ENCODE results near the gene CSPG4. TPM values are rescaled to one million over a fixed set of nuclear protein-coding genes. Genes with fewer than 3 reads are reported as not detected.

Gene CSPG4
- total and polyA plus RNA-seq, 10 donors = 0.89 to 28.6 (median 7.4) TPM

GRCh38 chr15:75649848-75650247 lies 62.8 kb downstream of the CSPG4 start:
- 79 to 93% (median 92%) methylated on average over 18 of the region's 18 CpGs for WGBS, 5 donors

GRCh38 chr15:75649045-75649761 lies 63.4 kb downstream of the CSPG4 start:
- no peak for DNase-seq
- peak overlapping the region in 7 of 8 donors; percentile 70 to 95 (median 74) for H3K4me3 ChIP-seq
- TF ChIP-seq, protein P1, sequence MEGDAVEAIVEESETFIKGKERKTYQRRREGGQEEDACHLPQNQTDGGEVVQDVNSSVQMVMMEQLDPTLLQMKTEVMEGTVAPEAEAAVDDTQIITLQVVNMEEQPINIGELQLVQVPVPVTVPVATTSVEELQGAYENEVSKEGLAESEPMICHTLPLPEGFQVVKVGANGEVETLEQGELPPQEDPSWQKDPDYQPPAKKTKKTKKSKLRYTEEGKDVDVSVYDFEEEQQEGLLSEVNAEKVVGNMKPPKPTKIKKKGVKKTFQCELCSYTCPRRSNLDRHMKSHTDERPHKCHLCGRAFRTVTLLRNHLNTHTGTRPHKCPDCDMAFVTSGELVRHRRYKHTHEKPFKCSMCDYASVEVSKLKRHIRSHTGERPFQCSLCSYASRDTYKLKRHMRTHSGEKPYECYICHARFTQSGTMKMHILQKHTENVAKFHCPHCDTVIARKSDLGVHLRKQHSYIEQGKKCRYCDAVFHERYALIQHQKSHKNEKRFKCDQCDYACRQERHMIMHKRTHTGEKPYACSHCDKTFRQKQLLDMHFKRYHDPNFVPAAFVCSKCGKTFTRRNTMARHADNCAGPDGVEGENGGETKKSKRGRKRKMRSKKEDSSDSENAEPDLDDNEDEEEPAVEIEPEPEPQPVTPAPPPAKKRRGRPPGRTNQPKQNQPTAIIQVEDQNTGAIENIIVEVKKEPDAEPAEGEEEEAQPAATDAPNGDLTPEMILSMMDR (IDR thresholded peaks at IDR 0.05 in 8 of 11, conservative IDR thresholded peaks at IDR 0.05 in 3 of 11) = no peak
- no peak for TF ChIP-seq POLR2A (IDR thresholded peaks at IDR 0.05)
- TF ChIP-seq POLR2AphosphoS5 (IDR thresholded peaks at IDR 0.05) = no peak
- no peaks in the 10 kb centered on the region for H3K9me3 ChIP-seq
- H3K4me1 ChIP-seq = peaks cover 38 to 85% (median 66%) of the 10 kb centered on the region in 6 donors
- H3K27ac ChIP-seq = peak overlapping the region in 7 of 8 donors; percentile 83 to 93 (median 89)
- 82 to 93% (median 87%) methylated on average over 15 to 19 of the region's 19 CpGs for WGBS, 5 donors
- H3K36me3 ChIP-seq = peaks cover 0 to 9% (median 0%) of the 10 kb centered on the region in 6 donors
- peaks cover 0 to 28% (median 5%) of the 10 kb centered on the region in 7 donors for H3K27me3 ChIP-seq (replicated peaks in 1 of 7)
- intact Hi-C loops (cut with DNase I; ENCODE audit: low total_unique reads) = no loop called here

More at GRCh38 chr15:75649848-75650247, 62.8 kb downstream of the CSPG4 start:
- intact Hi-C loops (cut with DNase I; ENCODE audit: low total_unique reads) = no loop called here
- no peaks in the 10 kb centered on the region for H3K9me3 ChIP-seq
- H3K36me3 ChIP-seq = peaks cover 0 to 9% (median 0%) of the 10 kb centered on the region in 6 donors
- peak overlapping the region in 2 of 8 donors; percentile 89 to 91 for H3K27ac ChIP-seq
- peaks cover 38 to 92% (median 73%) of the 10 kb centered on the region in 6 donors for H3K4me1 ChIP-seq
- peaks cover 0 to 28% (median 5%) of the 10 kb centered on the region in 7 donors for H3K27me3 ChIP-seq (replicated peaks in 1 of 7)
- TF ChIP-seq POLR2AphosphoS5 (IDR thresholded peaks at IDR 0.05) = no peak
- TF ChIP-seq, protein P1 (IDR thresholded peaks at IDR 0.05 in 8 of 11, conservative IDR thresholded peaks at IDR 0.05 in 3 of 11) = no peak
- no peak for TF ChIP-seq POLR2A (IDR thresholded peaks at IDR 0.05)
- H3K4me3 ChIP-seq = peak overlapping the region in 6 of 8 donors; percentile 15 to 95 (median 73)
- DNase-seq = no peak

DNA sequence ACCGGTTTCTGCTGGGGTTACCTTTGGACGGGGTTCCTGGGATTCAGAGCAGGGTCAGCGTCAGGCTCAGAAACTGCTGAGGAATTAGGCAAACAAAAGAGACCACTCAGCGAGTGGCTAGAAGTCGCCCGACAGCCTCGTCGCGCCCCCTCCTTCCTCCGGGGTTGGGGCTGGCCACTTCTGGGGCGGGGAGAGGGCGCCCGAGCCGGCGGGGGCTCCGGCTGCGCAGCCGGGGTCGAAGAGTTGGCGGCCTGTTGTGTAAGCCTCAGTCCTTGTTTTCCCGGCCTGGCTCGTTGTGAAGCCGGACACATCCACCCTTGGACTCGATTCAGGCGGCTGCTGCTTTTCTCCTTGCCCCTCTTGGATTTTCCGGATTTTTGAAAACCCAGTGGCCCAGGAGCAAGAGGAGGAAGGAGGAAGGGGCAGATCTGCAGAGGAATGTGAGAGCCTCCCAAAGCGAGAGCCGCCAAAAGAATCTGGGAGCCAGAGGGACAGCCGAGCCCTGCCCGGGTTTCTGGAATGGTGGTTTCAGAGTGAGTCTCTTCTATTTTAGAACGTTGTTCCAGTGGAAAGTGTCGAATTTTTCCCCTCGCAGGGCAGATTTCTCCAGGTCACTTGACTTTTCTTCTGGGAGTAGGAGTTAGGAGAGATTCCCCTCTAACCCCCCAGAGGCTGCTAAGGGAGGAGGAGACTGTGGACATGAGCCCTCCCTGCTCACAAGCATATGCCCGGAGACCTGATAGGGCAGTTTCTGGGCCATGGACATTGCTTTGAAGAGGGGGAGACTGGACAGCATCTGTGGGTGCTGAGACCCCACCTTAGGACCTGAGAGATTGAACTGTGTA lies 64.3 kb downstream of the CSPG4 start:
- Histone ChIP-seq H3K27ac (peak overlapping the region; percentile 79 to 93 (median 88)), H3K4me1 (peaks cover 38 to 77% (median 62%) of the 10 kb centered on the region in 6 donors), H3K9me3 (no peaks in the 10 kb centered on the region), H3K4me3 (peak overlapping the region; percentile 70 to 95 (median 74)), H3K27me3 (replicated peaks in 1 of 7) (peaks cover 0 to 28% (median 5%) of the 10 kb centered on the region in 7 donors), H3K36me3 (peaks cover 0 to 9% (median 0%) of the 10 kb centered on the region in 6 donors)
- 15 to 38% (median 18%) methylated on average over 19 to 34 of the region's 34 CpGs for WGBS, 5 donors
- intact Hi-C loops (cut with DNase I; ENCODE audit: low total_unique reads) = no loop called here
- DNase-seq = no peak
- TF ChIP-seq POLR2A (IDR thresholded peaks at IDR 0.05) = no peak
- TF ChIP-seq, protein P1 (IDR thresholded peaks at IDR 0.05 in 8 of 11, conservative IDR thresholded peaks at IDR 0.05 in 3 of 11) = peak in 1 of 11 experiments; percentile 3
- TF ChIP-seq POLR2AphosphoS5 (IDR thresholded peaks at IDR 0.05) = peak in 1 of 3 donors; percentile 1
